Measurements from ENCODE around the gene FBXL13. TPM values are rescaled to one million over a fixed set of nuclear protein-coding genes. Genes with fewer than 3 reads are reported as not detected.

FBXL13 gene
- total RNA-seq, 1 experiment from 2014 or later, result 0.35 TPM

DNA sequence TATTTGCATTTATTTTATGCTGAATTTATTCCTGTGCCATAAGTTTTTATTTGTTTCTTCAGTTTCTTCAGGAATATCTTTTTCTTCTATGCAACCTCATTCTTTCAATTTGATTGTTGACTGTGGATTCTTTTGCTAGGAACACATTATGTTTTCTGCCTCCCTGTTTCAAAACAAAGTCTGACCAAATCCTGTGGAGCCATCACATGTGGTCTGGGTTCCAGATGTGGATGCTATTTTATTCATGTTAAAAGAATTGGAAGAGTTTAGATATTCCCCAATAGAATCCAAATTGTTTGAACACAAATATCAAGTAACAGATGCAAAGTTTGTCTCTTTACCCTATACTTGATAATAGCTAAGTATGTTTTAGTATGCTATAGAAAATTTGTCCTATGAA, 218.6 kb downstream of the FBXL13 start:
- no peak for DNase-seq (ENCODE audit: unreplicated experiment)
- ChIA-PET CTCF (no interaction called here), POLR2A (interaction anchor here (0.8 to 1.8 kb wide), 2 partner anchors 13 to 17 kb away, joined by 3 to 6 read pairs; no protein-coding TSS in a partner anchor)
- Mint-ChIP-seq H3K27ac (ENCODE audit: low read depth, unreplicated experiment) (no peak overlapping the region), H3K36me3 (ENCODE audit: insufficient read depth, unreplicated experiment) (peaks cover 7% of the 10 kb centered on the region), H3K4me1 (ENCODE audit: insufficient read depth, unreplicated experiment) (peaks cover 6% of the 10 kb centered on the region), H3K4me3 (ENCODE audit: unreplicated experiment) (no peak overlapping the region), H3K27me3 (ENCODE audit: insufficient read depth, unreplicated experiment) (no peaks in the 10 kb centered on the region), H3K9me3 (ENCODE audit: unreplicated experiment) (peaks cover 7% of the 10 kb centered on the region)
- no TSS peak for BruUV-seq (replicated peaks)
- TF ChIP-seq, protein P1, sequence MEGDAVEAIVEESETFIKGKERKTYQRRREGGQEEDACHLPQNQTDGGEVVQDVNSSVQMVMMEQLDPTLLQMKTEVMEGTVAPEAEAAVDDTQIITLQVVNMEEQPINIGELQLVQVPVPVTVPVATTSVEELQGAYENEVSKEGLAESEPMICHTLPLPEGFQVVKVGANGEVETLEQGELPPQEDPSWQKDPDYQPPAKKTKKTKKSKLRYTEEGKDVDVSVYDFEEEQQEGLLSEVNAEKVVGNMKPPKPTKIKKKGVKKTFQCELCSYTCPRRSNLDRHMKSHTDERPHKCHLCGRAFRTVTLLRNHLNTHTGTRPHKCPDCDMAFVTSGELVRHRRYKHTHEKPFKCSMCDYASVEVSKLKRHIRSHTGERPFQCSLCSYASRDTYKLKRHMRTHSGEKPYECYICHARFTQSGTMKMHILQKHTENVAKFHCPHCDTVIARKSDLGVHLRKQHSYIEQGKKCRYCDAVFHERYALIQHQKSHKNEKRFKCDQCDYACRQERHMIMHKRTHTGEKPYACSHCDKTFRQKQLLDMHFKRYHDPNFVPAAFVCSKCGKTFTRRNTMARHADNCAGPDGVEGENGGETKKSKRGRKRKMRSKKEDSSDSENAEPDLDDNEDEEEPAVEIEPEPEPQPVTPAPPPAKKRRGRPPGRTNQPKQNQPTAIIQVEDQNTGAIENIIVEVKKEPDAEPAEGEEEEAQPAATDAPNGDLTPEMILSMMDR (IDR thresholded peaks at IDR 0.05; ENCODE audit: unreplicated experiment), result no peak
- intact Hi-C loops (cut with micrococcal nuclease), result no loop called here

DNA sequence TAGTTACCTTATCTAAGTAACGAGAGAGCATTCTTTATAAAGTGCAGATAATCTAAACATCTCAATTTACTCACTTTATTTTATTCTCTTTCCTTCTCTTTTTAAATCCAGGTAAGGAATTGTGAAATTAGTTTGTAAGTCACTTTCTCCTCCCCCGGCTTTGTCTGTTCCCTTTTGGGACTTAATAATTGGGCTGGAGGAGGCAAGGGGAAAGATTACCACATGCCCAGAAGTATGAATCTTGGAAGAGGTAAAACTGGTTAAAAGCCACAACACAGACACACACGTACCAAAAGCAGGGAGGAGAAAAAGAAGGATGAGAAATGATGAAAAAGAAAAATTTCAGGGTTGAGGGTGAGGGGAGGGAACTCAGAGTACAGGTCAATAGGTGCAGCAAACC, 225.1 kb downstream of the FBXL13 start:
- Mint-ChIP-seq H3K27me3 (ENCODE audit: insufficient read depth, unreplicated experiment) (no peaks in the 10 kb centered on the region), H3K4me1 (ENCODE audit: insufficient read depth, unreplicated experiment) (no peaks in the 10 kb centered on the region), H3K9me3 (ENCODE audit: unreplicated experiment) (no peaks in the 10 kb centered on the region), H3K36me3 (ENCODE audit: insufficient read depth, unreplicated experiment) (peaks cover 7% of the 10 kb centered on the region), H3K27ac (ENCODE audit: low read depth, unreplicated experiment) (no peak overlapping the region), H3K4me3 (ENCODE audit: unreplicated experiment) (no peak overlapping the region)
- TF ChIP-seq, protein P1 (IDR thresholded peaks at IDR 0.05; ENCODE audit: unreplicated experiment), result no peak
- intact Hi-C loops (cut with micrococcal nuclease), result no loop called here
- CTCF ChIA-PET, result no interaction called here
- POLR2A ChIA-PET, result no interaction called here
- BruUV-seq (replicated peaks), result no TSS peak
- no peak for DNase-seq (ENCODE audit: unreplicated experiment)

DNA sequence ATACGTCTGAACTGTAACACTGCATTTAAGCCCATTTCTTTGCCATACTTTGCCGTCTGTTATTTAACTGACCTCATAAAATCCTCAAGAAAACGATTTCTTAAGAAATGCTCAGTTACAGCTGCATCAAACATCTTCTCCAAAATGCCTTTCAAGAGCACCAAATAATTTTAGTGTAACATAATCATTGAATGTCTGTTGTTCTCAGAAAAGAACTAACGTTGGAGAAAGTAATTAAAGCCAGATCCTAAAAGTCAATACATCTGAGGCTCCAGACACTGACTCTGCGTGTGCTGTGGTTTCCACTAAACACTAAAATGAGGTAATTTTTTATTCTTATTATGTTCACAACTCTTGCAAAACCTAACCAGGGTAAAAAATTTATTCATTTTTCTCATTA, 225.5 kb downstream of the FBXL13 start:
- ChIA-PET CTCF (no interaction called here), POLR2A (no interaction called here)
- Mint-ChIP-seq H3K27ac (ENCODE audit: low read depth, unreplicated experiment) (no peak overlapping the region), H3K4me3 (ENCODE audit: unreplicated experiment) (no peak overlapping the region), H3K36me3 (ENCODE audit: insufficient read depth, unreplicated experiment) (peaks cover 7% of the 10 kb centered on the region), H3K27me3 (ENCODE audit: insufficient read depth, unreplicated experiment) (no peaks in the 10 kb centered on the region), H3K4me1 (ENCODE audit: insufficient read depth, unreplicated experiment) (no peaks in the 10 kb centered on the region), H3K9me3 (ENCODE audit: unreplicated experiment) (no peaks in the 10 kb centered on the region)
- intact Hi-C loops (cut with micrococcal nuclease), result no loop called here
- no TSS peak for BruUV-seq (replicated peaks)
- DNase-seq (ENCODE audit: unreplicated experiment), result no peak
- TF ChIP-seq, protein P1 (IDR thresholded peaks at IDR 0.05; ENCODE audit: unreplicated experiment), result no peak

DNA sequence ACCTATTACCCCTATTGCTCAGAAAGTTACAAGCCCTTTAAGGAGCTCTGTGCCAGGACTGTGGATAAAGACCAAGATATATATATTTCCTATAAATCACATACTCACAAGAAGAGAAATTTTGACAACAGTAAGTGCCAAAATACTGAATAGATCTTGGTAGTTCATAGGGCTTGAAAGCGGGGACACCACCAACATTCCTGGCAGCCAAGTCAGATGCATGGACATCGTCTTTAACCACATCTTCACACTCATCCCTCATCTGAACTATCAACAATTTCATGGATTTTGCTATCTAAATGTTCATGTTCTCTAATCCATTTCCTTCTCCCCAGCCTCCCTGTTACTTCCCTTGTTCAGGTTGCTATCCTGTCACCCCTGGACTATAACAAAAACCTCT, 229.2 kb downstream of the FBXL13 start:
- ChIA-PET POLR2A (interaction anchor here (1.7 kb wide), 1 partner anchor 10 kb away, joined by 4 read pairs; no protein-coding TSS in a partner anchor), CTCF (no interaction called here)
- Mint-ChIP-seq H3K36me3 (ENCODE audit: insufficient read depth, unreplicated experiment) (peaks cover 6% of the 10 kb centered on the region), H3K27ac (ENCODE audit: low read depth, unreplicated experiment) (no peak overlapping the region), H3K9me3 (ENCODE audit: unreplicated experiment) (no peaks in the 10 kb centered on the region), H3K4me3 (ENCODE audit: unreplicated experiment) (no peak overlapping the region), H3K27me3 (ENCODE audit: insufficient read depth, unreplicated experiment) (no peaks in the 10 kb centered on the region), H3K4me1 (ENCODE audit: insufficient read depth, unreplicated experiment) (no peaks in the 10 kb centered on the region)
- intact Hi-C loops (cut with micrococcal nuclease), result no loop called here
- TF ChIP-seq, protein P1 (IDR thresholded peaks at IDR 0.05; ENCODE audit: unreplicated experiment), result no peak
- BruUV-seq (replicated peaks), result no TSS peak
- no peak for DNase-seq (ENCODE audit: unreplicated experiment)

Measured in MCF 10A (cell line).